GM23248 (cell line): ENCODE results near the gene CDIP1. TPM values are rescaled to one million over a fixed set of nuclear protein-coding genes. Genes with fewer than 3 reads are reported as not detected.

Experiments
- DNase-seq: peaks from one replicate; pipeline ENCODE4 v3.0.0-alpha.2; 2015
- H2AFZ ChIP-seq: fragments of 200-600 bp; sonication (generic); 2 replicates; pipeline ENCODE4 v1.6.1; 2016; ENCODE audit warnings: antibody characterized with exemption
- H3F3A ChIP-seq: fragments of 200-600 bp; sonication (generic); 2 replicates; pipeline ENCODE4 v1.6.1; 2016; ENCODE audit warnings: mild to moderate bottlenecking, antibody characterized with exemption, mixed run types; ENCODE audit not compliant: insufficient read depth
- H3K27ac ChIP-seq: fragments of 200-600 bp; sonication (generic); 2 replicates; pipeline ENCODE4 v1.5.1; 2016; ENCODE audit warnings: mild to moderate bottlenecking
- H3K27me3 ChIP-seq: fragments of 200-600 bp; sonication (generic); replicated peaks from 2 replicates; pipeline ENCODE4 v1.6.1; 2016; ENCODE audit warnings: mild to moderate bottlenecking; ENCODE audit not compliant: insufficient read depth
- H3K36me3 ChIP-seq: fragments of 200-600 bp; sonication (generic); 2 replicates; pipeline ENCODE4 v1.6.1; 2016; ENCODE audit warnings: low read depth, mild to moderate bottlenecking
- H3K4me1 ChIP-seq: fragments of 200-600 bp; sonication (generic); 2 replicates; pipeline ENCODE4 v1.6.1; 2016; ENCODE audit warnings: mild to moderate bottlenecking; ENCODE audit not compliant: insufficient read depth
- H3K4me2 ChIP-seq: fragments of 200-600 bp; sonication (generic); one replicate; pipeline ENCODE4 v1.6.1; 2016; ENCODE audit warnings: mild to moderate bottlenecking; ENCODE audit not compliant: unreplicated experiment
- H3K4me3 ChIP-seq: fragments of 200-600 bp; sonication (generic); 2 replicates; pipeline ENCODE4 v1.5.1; 2016; ENCODE audit warnings: mild to moderate bottlenecking
- H3K79me2 ChIP-seq: fragments of 200-600 bp; sonication (generic); 2 replicates; pipeline ENCODE4 v1.6.1; 2016; ENCODE audit warnings: mild to moderate bottlenecking; ENCODE audit not compliant: insufficient read depth
- H3K9ac ChIP-seq: fragments of 200-600 bp; sonication (generic); 2 replicates; pipeline ENCODE4 v1.6.1; 2016; ENCODE audit warnings: mild to moderate bottlenecking
- H3K9me2 ChIP-seq: fragments of 200-600 bp; sonication (generic); 2 replicates; pipeline ENCODE4 v1.6.1; 2016; ENCODE audit warnings: mixed run types, mild to moderate bottlenecking, moderate library complexity; ENCODE audit not compliant: insufficient read depth
- H3K9me3 ChIP-seq: fragments of 200-600 bp; sonication (generic); one replicate; pipeline ENCODE4 v1.6.1; 2017; ENCODE audit warnings: low read depth
- H4K20me1 ChIP-seq: fragments of 200-600 bp; sonication (generic); 2 replicates; pipeline ENCODE4 v1.6.0; 2016; ENCODE audit not compliant: insufficient read depth
- EZH2 ChIP-seq: fragments of 200-600 bp; sonication (generic); IDR thresholded peaks from 2 replicates; pipeline ENCODE4 v1.6.1; 2018; ENCODE audit warnings: antibody characterized with exemption, mild to moderate bottlenecking; ENCODE audit not compliant: insufficient read depth, poor library complexity, severe bottlenecking
- EZH2phosphoT487 ChIP-seq: fragments of 200-600 bp; sonication (generic); IDR thresholded peaks from 2 replicates; pipeline ENCODE4 v1.6.1; 2018; ENCODE audit warnings: antibody characterized with exemption, moderate library complexity, mild to moderate bottlenecking, low read depth; ENCODE audit not compliant: insufficient read depth
- WGBS, 2 experiments: methylation state at CpG; one replicate each; pipeline ENCODE4 v1.1.6; 2015 to 2017; ENCODE audit warnings: low lambda C conversion rate in 2 of 2, low coverage in 1 of 2; ENCODE audit errors: missing lambda C conversion rate in 2 of 2; 5-methylcytosine and 5-hydroxymethylcytosine counted together
- in situ Hi-C: fragments of 300-500 bp; cut with MboI; formaldehyde crosslinking; loops from 2 replicates; pipeline ENCODE4 v1.15.0; 2020
- polyA plus RNA-seq: library from polyadenylated mRNA; unstranded; fragments of >200 nt; fragmentation: Nextera tagmentation; extraction: Ambion mirVana; gene quantifications from 2 replicates; pipeline ENCODE4 v1.2.1, GENCODE V29; 2016
- total RNA-seq: library from RNA; depleted of rRNA; stranded (reverse); fragments of >200 nt; shearing (Covaris generic); gene quantifications from 2 replicates; pipeline ENCODE4 v1.2.3, GENCODE V29; 2014; rRNA removed

Gene CDIP1
- total and polyA plus RNA-seq, 2 experiments from 2014 or later, result 14.7 to 17.7 TPM

GRCh38 chr16:4465977-4466779 is 72.4 kb downstream of the CDIP1 start:
- Histone ChIP-seq H3K27ac (no peak overlapping the region), H3K9me2 (no peaks in the 10 kb centered on the region), H3K79me2 (no peaks in the 10 kb centered on the region), H3K4me3 (no peak overlapping the region), H3K9me3 (no peaks in the 10 kb centered on the region), H3K9ac (no peak overlapping the region), H3K36me3 (no peaks in the 10 kb centered on the region), H3K4me1 (peaks cover 17% of the 10 kb centered on the region), H4K20me1 (no peaks in the 10 kb centered on the region), H2AFZ (no peak overlapping the region), H3K27me3 (no peaks in the 10 kb centered on the region), H3K4me2 (no peak overlapping the region), H3F3A (peaks cover 23% of the 10 kb centered on the region)
- 92 to 93% methylated on average over 32 of the region's 32 CpGs for WGBS, 2 experiments
- in situ Hi-C loops, result no loop called here
- TF ChIP-seq EZH2 (no peak), EZH2phosphoT487 (no peak)
- no peak for DNase-seq

- H3K79me2 ChIP-seq, result no peaks in the 10 kb centered on the region
- H3K27me3 ChIP-seq, result no peaks in the 10 kb centered on the region
- no peak for DNase-seq
- H3K9me3 ChIP-seq, result no peaks in the 10 kb centered on the region
- H3K27ac ChIP-seq, result peak overlapping the region; percentile 54
- no peak for TF ChIP-seq EZH2phosphoT487
- no peak for TF ChIP-seq EZH2
- no peaks in the 10 kb centered on the region; the same call in 1 of the 2 replicates for H3K36me3 ChIP-seq
- no peak overlapping the region for H3K4me3 ChIP-seq
- H3K9ac ChIP-seq, result no peak overlapping the region
- WGBS, 2 experiments, result 93 to 95% methylated on average over 22 of the region's 22 CpGs
- peaks cover 23% of the 10 kb centered on the region for H3F3A ChIP-seq
- in situ Hi-C loops, result no loop called here
- H4K20me1 ChIP-seq, result no peaks in the 10 kb centered on the region; the same call in 1 of the 2 replicates
- no peaks in the 10 kb centered on the region for H3K9me2 ChIP-seq
- H3K4me1 ChIP-seq, result peaks cover 27% of the 10 kb centered on the region
- H3K4me2 ChIP-seq, result peak overlapping the region; percentile 34
- no peak overlapping the region for H2AFZ ChIP-seq
Measured at GRCh38 chr16:4463522-4464163, 74.9 kb downstream of the CDIP1 start.

- Histone ChIP-seq H4K20me1 (no peaks in the 10 kb centered on the region; the same call in 1 of the 2 replicates), H3K27ac (no peak overlapping the region), H3K36me3 (peaks cover 6% of the 10 kb centered on the region; the same call in 1 of the 2 replicates), H3F3A (peaks cover 27% of the 10 kb centered on the region), H3K4me2 (no peak overlapping the region), H3K4me3 (no peak overlapping the region), H3K79me2 (no peaks in the 10 kb centered on the region), H2AFZ (no peak overlapping the region), H3K9ac (no peak overlapping the region), H3K9me3 (no peaks in the 10 kb centered on the region), H3K4me1 (peaks cover 28% of the 10 kb centered on the region), H3K9me2 (no peaks in the 10 kb centered on the region), H3K27me3 (no peaks in the 10 kb centered on the region)
- in situ Hi-C loops, result no loop called here
- 81 to 84% methylated on average over 17 to 27 of the region's 27 CpGs for WGBS, 2 experiments
- DNase-seq, result no peak
- TF ChIP-seq EZH2, result no peak
- no peak for TF ChIP-seq EZH2phosphoT487
Measured at GRCh38 chr16:4461250-4462085, 77.1 kb downstream of the CDIP1 start.

- no peak overlapping the region for H3K27ac ChIP-seq
- H3K9ac ChIP-seq, result no peak overlapping the region
- H4K20me1 ChIP-seq, result no peaks in the 10 kb centered on the region; the same call in 1 of the 2 replicates
- H3K4me2 ChIP-seq, result no peak overlapping the region
- peaks cover 28% of the 10 kb centered on the region for H3K4me1 ChIP-seq
- no peak for DNase-seq
- peaks cover 6% of the 10 kb centered on the region; the same call in 1 of the 2 replicates for H3K36me3 ChIP-seq
- no peaks in the 10 kb centered on the region for H3K27me3 ChIP-seq
- H2AFZ ChIP-seq, result no peak overlapping the region
- peaks cover 27% of the 10 kb centered on the region for H3F3A ChIP-seq
- no peaks in the 10 kb centered on the region for H3K9me2 ChIP-seq
- H3K9me3 ChIP-seq, result no peaks in the 10 kb centered on the region
- no peak overlapping the region for H3K4me3 ChIP-seq
- in situ Hi-C loops, result no loop called here
- H3K79me2 ChIP-seq, result no peaks in the 10 kb centered on the region
- 84 to 95% methylated on average over 5 of the region's 5 CpGs for WGBS, 2 experiments
- TF ChIP-seq EZH2phosphoT487 (no peak), EZH2 (no peak)
Measured at GRCh38 chr16:4460936-4461249, 77.7 kb downstream of the CDIP1 start.

Other genes with a start within 250 kb of the CDIP1 start
- 2.9 and 3.2 TPM in 2 replicates for gene GLIS2, start 222.7 kb downstream of the CDIP1 start, total RNA-seq
- gene GLIS2, start 222.7 kb downstream of the CDIP1 start, polyA plus RNA-seq, result 6.8 and 7.3 TPM in 2 replicates
- gene PAM16, start 187.5 kb downstream of the CDIP1 start, total RNA-seq, result 20.4 and 33.0 TPM in 2 replicates
- gene PAM16, start 187.5 kb downstream of the CDIP1 start, polyA plus RNA-seq, result 74.5 and 78.9 TPM in 2 replicates
- 223 and 234 TPM in 2 replicates for gene VASN, start 166.9 kb downstream of the CDIP1 start, total RNA-seq
- 160 and 169 TPM in 2 replicates for gene VASN, start 166.9 kb downstream of the CDIP1 start, polyA plus RNA-seq
- 13.2 and 27.7 TPM in 2 replicates for gene CORO7, start 122.2 kb downstream of the CDIP1 start, total RNA-seq
- gene CORO7, start 122.2 kb downstream of the CDIP1 start, polyA plus RNA-seq, result 5.9 and 7.3 TPM in 2 replicates
- 43.9 and 47.2 TPM in 2 replicates for gene DNAJA3, start 112.9 kb downstream of the CDIP1 start, total RNA-seq
- 50.9 and 51.0 TPM in 2 replicates for gene DNAJA3, start 112.9 kb downstream of the CDIP1 start, polyA plus RNA-seq
- gene NMRAL1, start 64.1 kb downstream of the CDIP1 start, total RNA-seq, result 36.2 and 44.2 TPM in 2 replicates
- 37.4 and 37.5 TPM in 2 replicates for gene NMRAL1, start 64.1 kb downstream of the CDIP1 start, polyA plus RNA-seq
- 36.0 and 40.8 TPM in 2 replicates for gene HMOX2, start 62.4 kb downstream of the CDIP1 start, total RNA-seq
- gene HMOX2, start 62.4 kb downstream of the CDIP1 start, polyA plus RNA-seq, result 60.2 and 61.5 TPM in 2 replicates
- not detected in 2 replicates for gene C16orf96, start 17.6 kb upstream of the CDIP1 start, total RNA-seq
- gene C16orf96, start 17.6 kb upstream of the CDIP1 start, polyA plus RNA-seq, result not detected in 2 replicates
- gene UBALD1, start 76.1 kb upstream of the CDIP1 start, total RNA-seq, result 9.9 and 17.4 TPM in 2 replicates
- 10.3 and 11.5 TPM in 2 replicates for gene UBALD1, start 76.1 kb upstream of the CDIP1 start, polyA plus RNA-seq
- 26.4 and 30.2 TPM in 2 replicates for gene MGRN1, start 86.1 kb upstream of the CDIP1 start, total RNA-seq
- 13.1 and 14.0 TPM in 2 replicates for gene MGRN1, start 86.1 kb upstream of the CDIP1 start, polyA plus RNA-seq
- gene NUDT16L1, start 154.8 kb upstream of the CDIP1 start, total RNA-seq, result 34.8 and 43.6 TPM in 2 replicates
- gene NUDT16L1, start 154.8 kb upstream of the CDIP1 start, polyA plus RNA-seq, result 42.9 and 43.6 TPM in 2 replicates
- gene ANKS3, start 195.5 kb upstream of the CDIP1 start, total RNA-seq, result 17.6 and 20.0 TPM in 2 replicates
- gene ANKS3, start 195.5 kb upstream of the CDIP1 start, polyA plus RNA-seq, result 12.8 and 13.0 TPM in 2 replicates
- 0.25 and 0.86 TPM in 2 replicates for gene DNAAF8, start 195.8 kb upstream of the CDIP1 start, total RNA-seq
- gene DNAAF8, start 195.8 kb upstream of the CDIP1 start, polyA plus RNA-seq, result 1.7 and 2.3 TPM in 2 replicates
- gene ZNF500, start 228.4 kb upstream of the CDIP1 start, total RNA-seq, result 12.3 and 19.0 TPM in 2 replicates
- gene ZNF500, start 228.4 kb upstream of the CDIP1 start, polyA plus RNA-seq, result 7.4 and 8.8 TPM in 2 replicates
- gene SEPTIN12, start 249.6 kb upstream of the CDIP1 start, total RNA-seq, result not detected in 2 replicates
- gene SEPTIN12, start 249.6 kb upstream of the CDIP1 start, polyA plus RNA-seq, result not detected in 2 replicates